H9 (cell line): Measurements from ENCODE around the gene TIMM23. TPM values are rescaled to one million over a fixed set of nuclear protein-coding genes. Genes with fewer than 3 reads are reported as not detected.
"Not testable (repeated sequence)": the region's sequence is repeated elsewhere in the genome, so short reads cannot be mapped to it uniquely, and the experiment has no call there.

Experiments
- DNase-seq: peaks from one replicate; pipeline ENCODE4 v3.0.0-alpha.2; 2017
- H2AFZ ChIP-seq: one replicate; pipeline ENCODE4 v1.6.1; 2013; ENCODE audit warnings: mild to moderate bottlenecking, low read length, control low read depth, moderate library complexity
- H2AK5ac ChIP-seq: 2 replicates; pipeline ENCODE4 v1.6.1; 2013; ENCODE audit warnings: low read length, control low read depth, mixed read lengths; ENCODE audit not compliant: insufficient read length
- H2BK120ac ChIP-seq: one replicate; pipeline ENCODE4 v1.6.1; 2013; ENCODE audit warnings: low read depth, mild to moderate bottlenecking, low read length, control low read depth, inconsistent platforms; ENCODE audit not compliant: poor library complexity, severe bottlenecking
- H2BK12ac ChIP-seq: 2 replicates; pipeline ENCODE4 v1.6.1; 2013; ENCODE audit warnings: low read length, control low read depth, mixed read lengths, low read depth; ENCODE audit not compliant: insufficient read length
- H2BK15ac ChIP-seq: 2 replicates; pipeline ENCODE4 v1.6.1; 2013; ENCODE audit warnings: low read depth, low read length, control low read depth
- H2BK20ac ChIP-seq: one replicate; pipeline ENCODE4 v1.6.1; 2013; ENCODE audit warnings: low read depth, mild to moderate bottlenecking, low read length, control low read depth, inconsistent platforms; ENCODE audit not compliant: poor library complexity, severe bottlenecking
- H2BK5ac ChIP-seq: 2 replicates; pipeline ENCODE4 v1.6.1; 2013; ENCODE audit warnings: low read length, control low read depth, mixed read lengths; ENCODE audit not compliant: insufficient read length
- H3K14ac ChIP-seq: 2 replicates; pipeline ENCODE4 v1.6.1; 2013; ENCODE audit warnings: low read length, control low read depth; ENCODE audit not compliant: insufficient read depth
- H3K18ac ChIP-seq: 2 replicates; pipeline ENCODE4 v1.6.1; 2013; ENCODE audit warnings: low read depth, mild to moderate bottlenecking, mixed read lengths, low read length, control low read depth; ENCODE audit not compliant: insufficient read length
- H3K23ac ChIP-seq: 2 replicates; pipeline ENCODE4 v1.6.1; 2013; ENCODE audit warnings: low read length, control low read depth, mixed read lengths, low read depth; ENCODE audit not compliant: insufficient read length
- H3K23me2 ChIP-seq: 2 replicates; pipeline ENCODE4 v1.6.1; 2013; ENCODE audit warnings: low read depth, mild to moderate bottlenecking, mixed read lengths, low read length, control low read depth; ENCODE audit not compliant: insufficient read length, poor library complexity, severe bottlenecking
- H3K27ac ChIP-seq: 2 replicates; pipeline ENCODE4 v1.5.1; 2013; ENCODE audit warnings: low read length, control low read depth, mixed read lengths, low read depth; ENCODE audit not compliant: insufficient read length
- H3K27me3 ChIP-seq: 2 replicates; pipeline ENCODE4 v1.6.1; 2013; ENCODE audit warnings: low read length, control low read depth, inconsistent platforms; ENCODE audit not compliant: insufficient read depth
- H3K4ac ChIP-seq: 2 replicates; pipeline ENCODE4 v1.6.1; 2013; ENCODE audit warnings: low read depth, mild to moderate bottlenecking, control low read depth, inconsistent platforms, low read length, moderate library complexity
- H3K4me1 ChIP-seq: 2 replicates; pipeline ENCODE4 v1.6.1; 2013; ENCODE audit warnings: low read length, control low read depth, inconsistent platforms; ENCODE audit not compliant: insufficient read depth
- H3K4me2 ChIP-seq: 2 replicates; pipeline ENCODE4 v1.6.1; 2013; ENCODE audit warnings: low read length, control low read depth, mixed read lengths; ENCODE audit not compliant: insufficient read length, insufficient read depth
- H3K56ac ChIP-seq: 2 replicates; pipeline ENCODE4 v1.6.1; 2013; ENCODE audit warnings: low read depth, mild to moderate bottlenecking, mixed read lengths, low read length, control low read depth; ENCODE audit not compliant: insufficient read length
- H3K79me1 ChIP-seq: 2 replicates; pipeline ENCODE4 v1.6.1; 2013; ENCODE audit warnings: low read depth, mild to moderate bottlenecking, moderate library complexity, low read length, control low read depth, inconsistent platforms; ENCODE audit not compliant: insufficient read depth, poor library complexity, severe bottlenecking
- H3K79me2 ChIP-seq: 2 replicates; pipeline ENCODE4 v1.6.1; 2013; ENCODE audit warnings: low read length, control low read depth, inconsistent platforms; ENCODE audit not compliant: insufficient read depth
- H3K9ac ChIP-seq: 2 replicates; pipeline ENCODE4 v1.6.1; 2013; ENCODE audit warnings: low read length, control low read depth, mixed read lengths; ENCODE audit not compliant: insufficient read length; ENCODE audit errors: extremely low read depth
- H3K9me3 ChIP-seq: one replicate; pipeline ENCODE4 v1.6.1; 2013; ENCODE audit warnings: low read depth, low read length, inconsistent platforms; ENCODE audit not compliant: control insufficient read depth
- H3T11ph ChIP-seq: one replicate; pipeline ENCODE4 v1.6.1; 2013; ENCODE audit warnings: mild to moderate bottlenecking, low read length, control low read depth, inconsistent platforms
- H4K20me1 ChIP-seq: one replicate; pipeline ENCODE4 v1.6.1; 2013; ENCODE audit not compliant: control insufficient read depth, insufficient read length, insufficient read depth
- H4K5ac ChIP-seq: 2 replicates; pipeline ENCODE4 v1.6.1; 2013; ENCODE audit warnings: low read depth, mild to moderate bottlenecking, mixed read lengths, low read length, control low read depth; ENCODE audit not compliant: insufficient read length
- H4K8ac ChIP-seq: replicated peaks from 2 replicates; pipeline ENCODE4 v1.6.1; 2013; ENCODE audit warnings: low read length, control low read depth, mixed read lengths, low read depth; ENCODE audit not compliant: insufficient read length
- H4K91ac ChIP-seq: 2 replicates; pipeline ENCODE4 v1.6.1; 2013; ENCODE audit warnings: low read depth, mild to moderate bottlenecking, moderate library complexity, mixed read lengths, low read length, control low read depth; ENCODE audit not compliant: insufficient read length
- H3K27ac Mint-ChIP-seq, 3 experiments: 2 replicates in 2 of 3; 3 replicates in 1 of 3; pipeline ENCODE4 v1.8.0; 2020 to 2021; ENCODE audit warnings: mixed read lengths in 3 of 3, mild to moderate bottlenecking in 1 of 3, moderate library complexity in 1 of 3
- H3K27me3 Mint-ChIP-seq: 2 replicates; pipeline ENCODE4 v1.8.0; 2021; ENCODE audit warnings: low read depth, mild to moderate bottlenecking, moderate library complexity, mixed read lengths
- H3K36me3 Mint-ChIP-seq, 3 experiments: 2 replicates in 2 of 3; 3 replicates in 1 of 3; pipeline ENCODE4 v1.8.0; 2020 to 2021; ENCODE audit warnings: low read depth in 3 of 3, mixed read lengths in 3 of 3; ENCODE audit not compliant: insufficient read depth in 1 of 3
- H3K4me1 Mint-ChIP-seq, 2 experiments: 2 replicates each; pipeline ENCODE4 v1.8.0; 2020; ENCODE audit warnings: mixed read lengths in 2 of 2
- H3K4me3 Mint-ChIP-seq, 2 experiments: 2 replicates in 1 of 2; 3 replicates in 1 of 2; pipeline ENCODE4 v1.8.0; 2020 to 2021; ENCODE audit warnings: mild to moderate bottlenecking in 2 of 2, mixed read lengths in 2 of 2, moderate library complexity in 1 of 2
- H3K9me3 Mint-ChIP-seq, 2 experiments: 2 replicates in 1 of 2; 3 replicates in 1 of 2; pipeline ENCODE4 v1.8.0; 2020; ENCODE audit warnings: mild to moderate bottlenecking in 2 of 2, mixed read lengths in 2 of 2, moderate library complexity in 1 of 2
- WGBS: extraction: QIAGEN DNeasy Blood & Tissue Kit; methylation state at CpG from one replicate; pipeline ENCODE4 v1.1.7; 2013; ENCODE audit warnings: missing lambda C conversion rate, low lambda C conversion rate, mixed read lengths; ENCODE audit not compliant: insufficient read length; ENCODE audit errors: extremely low coverage; 5-methylcytosine and 5-hydroxymethylcytosine counted together
- total RNA-seq: library from RNA; stranded (reverse); gene quantifications from 2 replicates; pipeline ENCODE4 v1.2.1, GENCODE V29; 2021

TIMM23 gene
- total RNA-seq, 1 experiment from 2014 or later, result 105 TPM

DNA sequence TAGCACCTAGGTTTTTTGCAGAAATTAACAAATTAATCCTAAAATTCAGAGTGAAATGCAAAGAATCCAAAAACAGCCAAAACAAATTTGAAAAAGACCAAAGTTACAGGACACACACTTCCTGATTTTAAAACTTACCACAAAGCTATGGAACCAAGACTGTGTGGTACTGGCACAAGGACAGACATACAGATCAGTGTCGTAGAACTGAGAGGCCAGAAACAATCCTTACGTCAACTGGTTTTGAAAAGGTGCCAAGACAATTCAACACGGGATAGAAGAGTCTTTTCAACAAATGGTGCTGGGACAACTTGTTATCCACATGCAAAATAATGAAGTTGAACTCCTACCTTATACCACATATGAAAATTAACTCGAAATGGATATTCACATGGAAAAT lies 26.8 kb upstream of the TIMM23 start:
- not testable (repeated sequence) for H3K14ac ChIP-seq, H3K9me3 Mint-ChIP-seq, H2AK5ac ChIP-seq, H3K18ac ChIP-seq, H4K91ac ChIP-seq, H3K4me1 ChIP-seq, H3K4ac ChIP-seq, H3K23me2 ChIP-seq, H3K4me3 Mint-ChIP-seq, H3K27ac Mint-ChIP-seq, H3K4me2 ChIP-seq, H3K79me2 ChIP-seq, H2BK15ac ChIP-seq, H4K8ac ChIP-seq, H2AFZ ChIP-seq, H4K5ac ChIP-seq, H2BK20ac ChIP-seq, H4K20me1 ChIP-seq, H3T11ph ChIP-seq, H2BK120ac ChIP-seq, H2BK12ac ChIP-seq, H3K27me3 ChIP-seq, H2BK5ac ChIP-seq, H3K4me1 Mint-ChIP-seq, H3K79me1 ChIP-seq, H3K9me3 ChIP-seq, H3K27ac ChIP-seq, H3K27me3 Mint-ChIP-seq, H3K56ac ChIP-seq, DNase-seq, H3K23ac ChIP-seq, H3K9ac ChIP-seq
- no CpG with 5 or more reads among the region's 4 CpGs for WGBS
- peaks cover 4 to 17% (median 14%) of the 10 kb centered on the region in 3 experiments; a peak in 5 of 7 replicates for H3K36me3 Mint-ChIP-seq

DNA sequence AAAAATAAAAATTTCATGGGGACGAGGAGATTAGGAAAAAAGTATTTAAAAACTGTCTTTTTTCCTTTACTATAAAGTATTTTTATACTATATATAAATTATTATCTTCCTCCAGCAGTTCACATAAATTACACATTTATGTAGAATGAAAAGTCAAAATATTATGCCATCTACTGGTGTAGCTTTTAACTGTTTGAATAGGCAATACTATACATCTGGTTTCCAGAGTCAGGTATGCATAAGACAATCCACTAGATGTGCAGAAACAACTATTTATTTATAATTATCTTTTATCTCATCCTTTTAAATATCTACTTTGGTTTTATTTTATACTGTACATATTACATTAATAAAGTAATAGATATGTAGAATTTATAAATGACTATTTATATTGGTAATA lies 24.9 kb upstream of the TIMM23 start:
- H4K8ac ChIP-seq, H3K27ac ChIP-seq, H3K27me3 Mint-ChIP-seq, DNase-seq, H3K4me2 ChIP-seq, H3T11ph ChIP-seq, H3K18ac ChIP-seq, H2AK5ac ChIP-seq, H3K9me3 ChIP-seq, H2BK12ac ChIP-seq, H2AFZ ChIP-seq, H2BK15ac ChIP-seq, H4K5ac ChIP-seq, H3K27ac Mint-ChIP-seq, H3K23ac ChIP-seq, H3K27me3 ChIP-seq, H3K4me3 Mint-ChIP-seq, H2BK120ac ChIP-seq, H2BK5ac ChIP-seq, H3K4me1 Mint-ChIP-seq, H4K91ac ChIP-seq, H3K14ac ChIP-seq, H3K9ac ChIP-seq, H3K4me1 ChIP-seq, H3K56ac ChIP-seq, H4K20me1 ChIP-seq, H3K79me1 ChIP-seq, H3K79me2 ChIP-seq, H2BK20ac ChIP-seq, H3K9me3 Mint-ChIP-seq, H3K4ac ChIP-seq, H3K23me2 ChIP-seq: not testable (repeated sequence)
- H3K36me3 Mint-ChIP-seq, result peaks cover 4 to 17% (median 14%) of the 10 kb centered on the region in 3 experiments; a peak in 5 of 7 replicates
- no CpG with 5 or more reads among the region's 1 CpG for WGBS
